GM23338 (cell line): Measurements from ENCODE around the gene WDCP. TPM values are rescaled to one million over a fixed set of nuclear protein-coding genes. Genes with fewer than 3 reads are reported as not detected.

Experiments
- ATAC-seq: fragments of 200-7000 bp; cut with Tn5 transposase; 3 replicates; pipeline ENCODE4 v1.9.1; 2020
- DNase-seq: peaks from one replicate; pipeline ENCODE4 v3.0.0-alpha.2; 2015; ENCODE audit warnings: low spot score
- H2AFZ ChIP-seq: fragments of 200-600 bp; sonication (generic); 2 replicates; pipeline ENCODE4 v1.8.0; 2016; ENCODE audit warnings: antibody characterized with exemption, mild to moderate bottlenecking, moderate library complexity
- H3F3A ChIP-seq: fragments of 200-600 bp; sonication (generic); replicated peaks from 2 replicates; pipeline ENCODE4 v1.8.0; 2017; ENCODE audit warnings: antibody characterized with exemption, mixed run types, low read depth
- H3K27ac ChIP-seq: fragments of 200-600 bp; sonication (generic); 2 replicates; pipeline ENCODE4 v1.6.1; 2016; ENCODE audit warnings: low read depth
- H3K27me3 ChIP-seq: fragments of 200-600 bp; sonication (generic); 2 replicates; pipeline ENCODE4 v1.8.0; 2016; ENCODE audit warnings: mild to moderate bottlenecking, mixed run types, moderate library complexity; ENCODE audit not compliant: insufficient read depth
- H3K36me3 ChIP-seq: fragments of 200-600 bp; sonication (generic); 2 replicates; pipeline ENCODE4 v1.8.0; 2016; ENCODE audit warnings: mild to moderate bottlenecking; ENCODE audit not compliant: insufficient read depth
- H3K4me1 ChIP-seq: fragments of 200-600 bp; sonication (generic); 2 replicates; pipeline ENCODE4 v1.8.0; 2016; ENCODE audit warnings: mild to moderate bottlenecking, moderate library complexity; ENCODE audit not compliant: insufficient read depth
- H3K4me2 ChIP-seq: fragments of 200-600 bp; sonication (generic); 2 replicates; pipeline ENCODE4 v1.7.1; 2017; ENCODE audit warnings: mixed run types
- H3K4me3 ChIP-seq: fragments of 200-600 bp; sonication (generic); 2 replicates; pipeline ENCODE4 v1.6.1; 2016; ENCODE audit warnings: mixed run types
- H3K79me2 ChIP-seq: fragments of 200-600 bp; sonication (generic); replicated peaks from 2 replicates; pipeline ENCODE4 v1.8.0; 2017; ENCODE audit warnings: mild to moderate bottlenecking; ENCODE audit not compliant: insufficient read depth
- H3K9me2 ChIP-seq: fragments of 200-600 bp; sonication (generic); 2 replicates; pipeline ENCODE4 v1.8.0; 2017; ENCODE audit not compliant: insufficient read depth
- H4K20me1 ChIP-seq: fragments of 200-600 bp; sonication (generic); replicated peaks from 2 replicates; pipeline ENCODE4 v1.8.0; 2017; ENCODE audit warnings: mild to moderate bottlenecking; ENCODE audit not compliant: insufficient read depth
- H3K27ac Mint-ChIP-seq: 2 replicates; pipeline ENCODE4 v1.8.0; 2020; ENCODE audit warnings: inconsistent platforms, mild to moderate bottlenecking, moderate library complexity, mixed read lengths
- H3K27me3 Mint-ChIP-seq: 3 replicates; pipeline ENCODE4 v1.8.0; 2022; ENCODE audit warnings: low read depth, mild to moderate bottlenecking, moderate library complexity, mixed read lengths, inconsistent platforms; ENCODE audit not compliant: insufficient read depth, poor library complexity
- H3K36me3 Mint-ChIP-seq: 3 replicates; pipeline ENCODE4 v1.8.0; 2021; ENCODE audit warnings: low read depth, mild to moderate bottlenecking, inconsistent platforms, moderate library complexity, mixed read lengths
- H3K4me1 Mint-ChIP-seq: 3 replicates; pipeline ENCODE4 v1.8.0; 2020; ENCODE audit warnings: mild to moderate bottlenecking, inconsistent platforms, mixed read lengths
- H3K4me3 Mint-ChIP-seq: 3 replicates; pipeline ENCODE4 v1.8.0; 2021; ENCODE audit warnings: moderate library complexity, mild to moderate bottlenecking, inconsistent platforms, mixed read lengths
- H3K9me3 Mint-ChIP-seq: 3 replicates; pipeline ENCODE4 v1.8.0; 2020; ENCODE audit warnings: moderate library complexity, mild to moderate bottlenecking, inconsistent platforms, mixed read lengths
- CREB1 ChIP-seq: fragments of 250-450 bp; sonication (Bioruptor Pico); IDR thresholded peaks from 2 replicates; pipeline ENCODE4 v1.5.0; 2020; ENCODE audit warnings: low read depth, mild to moderate bottlenecking, moderate library complexity
- ETS1 ChIP-seq: IDR thresholded peaks from 2 replicates; pipeline ENCODE4 v1.6.1; 2016; ENCODE audit warnings: antibody characterized with exemption
- EZH2 ChIP-seq: fragments of 200-600 bp; sonication (generic); IDR thresholded peaks from one replicate; pipeline ENCODE4 v1.8.0; 2017; ENCODE audit warnings: antibody characterized with exemption, mild to moderate bottlenecking, low read depth; ENCODE audit not compliant: unreplicated experiment
- EZH2phosphoT487 ChIP-seq: fragments of 200-600 bp; sonication (generic); IDR thresholded peaks from one replicate; pipeline ENCODE4 v1.8.1; 2018; ENCODE audit warnings: antibody characterized with exemption; ENCODE audit not compliant: unreplicated experiment
- JUNB ChIP-seq: IDR thresholded peaks from one replicate; pipeline ENCODE4 v1.6.1; 2016; ENCODE audit warnings: antibody characterized with exemption; ENCODE audit not compliant: unreplicated experiment
- NANOG ChIP-seq: IDR thresholded peaks from 2 replicates; pipeline ENCODE4 v1.6.1; 2016; ENCODE audit warnings: antibody characterized with exemption, borderline replicate concordance
- POLR2AphosphoS5 ChIP-seq: IDR thresholded peaks from 2 replicates; pipeline ENCODE4 v1.6.1; 2016; ENCODE audit warnings: antibody characterized with exemption, low read depth
- STAT1 ChIP-seq: IDR thresholded peaks from one replicate; pipeline ENCODE4 v1.6.1; 2016; ENCODE audit warnings: antibody characterized with exemption; ENCODE audit not compliant: unreplicated experiment
- ZNF114 ChIP-seq: fragments of 250-450 bp; sonication (Bioruptor Pico); IDR thresholded peaks from 2 replicates; pipeline ENCODE4 v1.5.0; 2020; ENCODE audit warnings: mild to moderate bottlenecking, moderate library complexity
- ZNF331 ChIP-seq: fragments of 250-450 bp; sonication (Bioruptor Pico); IDR thresholded peaks from 2 replicates; pipeline ENCODE4 v1.5.0; 2020; ENCODE audit warnings: low read depth, mild to moderate bottlenecking, moderate library complexity
- polyA plus RNA-seq: library from polyadenylated mRNA; unstranded; fragments of >200 nt; fragmentation: Nextera tagmentation; extraction: Ambion mirVana; gene quantifications from 2 replicates; pipeline ENCODE4 v1.2.1, GENCODE V29; 2016
- total RNA-seq: library from RNA; depleted of rRNA; stranded (reverse); fragments of >200 nt; shearing (Covaris generic); gene quantifications from 2 replicates; pipeline ENCODE4 v1.2.3, GENCODE V29; 2014
- TF ChIP-seq, protein P1 (sequence below): IDR thresholded peaks from one replicate; pipeline ENCODE4 v1.6.1; 2018; ENCODE audit warnings: antibody characterized with exemption; ENCODE audit not compliant: unreplicated experiment
- TF ChIP-seq, protein P2 (sequence below), 2 experiments: fragments of 200-600 bp in 1 of 2; sonication (generic) in 1 of 2; conservative IDR thresholded peaks; 2 replicates each; pipeline versions ENCODE4 v1.5.1 to v1.6.1; 2016 to 2017; ENCODE audit warnings: antibody characterized with exemption in 2 of 2, low read depth in 2 of 2, mild to moderate bottlenecking in 2 of 2, moderate library complexity in 1 of 2

The WDCP gene
- total and polyA plus RNA-seq, 2 experiments from 2014 or later, result 10.5 to 28.6 TPM

DNA sequence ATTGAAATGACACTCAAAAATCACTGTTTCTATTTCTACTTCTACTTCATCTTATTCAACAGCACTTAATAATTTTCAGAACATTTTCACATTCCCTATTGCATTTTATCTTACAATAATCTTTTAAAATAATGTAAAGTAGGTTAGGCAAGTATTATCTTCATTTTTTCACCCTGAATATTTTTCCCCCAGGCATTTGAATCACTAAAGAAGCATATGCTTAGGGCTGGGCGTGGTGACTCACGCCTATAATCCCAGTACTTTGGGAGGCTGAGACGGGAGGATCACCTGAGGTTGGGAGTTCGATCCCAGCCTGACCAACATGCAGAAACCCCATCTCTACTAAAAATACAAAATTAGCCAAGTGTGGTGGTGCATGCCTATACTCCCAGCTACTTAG is 6.7 kb downstream of the WDCP start (continued):
- TF ChIP-seq, protein P1, sequence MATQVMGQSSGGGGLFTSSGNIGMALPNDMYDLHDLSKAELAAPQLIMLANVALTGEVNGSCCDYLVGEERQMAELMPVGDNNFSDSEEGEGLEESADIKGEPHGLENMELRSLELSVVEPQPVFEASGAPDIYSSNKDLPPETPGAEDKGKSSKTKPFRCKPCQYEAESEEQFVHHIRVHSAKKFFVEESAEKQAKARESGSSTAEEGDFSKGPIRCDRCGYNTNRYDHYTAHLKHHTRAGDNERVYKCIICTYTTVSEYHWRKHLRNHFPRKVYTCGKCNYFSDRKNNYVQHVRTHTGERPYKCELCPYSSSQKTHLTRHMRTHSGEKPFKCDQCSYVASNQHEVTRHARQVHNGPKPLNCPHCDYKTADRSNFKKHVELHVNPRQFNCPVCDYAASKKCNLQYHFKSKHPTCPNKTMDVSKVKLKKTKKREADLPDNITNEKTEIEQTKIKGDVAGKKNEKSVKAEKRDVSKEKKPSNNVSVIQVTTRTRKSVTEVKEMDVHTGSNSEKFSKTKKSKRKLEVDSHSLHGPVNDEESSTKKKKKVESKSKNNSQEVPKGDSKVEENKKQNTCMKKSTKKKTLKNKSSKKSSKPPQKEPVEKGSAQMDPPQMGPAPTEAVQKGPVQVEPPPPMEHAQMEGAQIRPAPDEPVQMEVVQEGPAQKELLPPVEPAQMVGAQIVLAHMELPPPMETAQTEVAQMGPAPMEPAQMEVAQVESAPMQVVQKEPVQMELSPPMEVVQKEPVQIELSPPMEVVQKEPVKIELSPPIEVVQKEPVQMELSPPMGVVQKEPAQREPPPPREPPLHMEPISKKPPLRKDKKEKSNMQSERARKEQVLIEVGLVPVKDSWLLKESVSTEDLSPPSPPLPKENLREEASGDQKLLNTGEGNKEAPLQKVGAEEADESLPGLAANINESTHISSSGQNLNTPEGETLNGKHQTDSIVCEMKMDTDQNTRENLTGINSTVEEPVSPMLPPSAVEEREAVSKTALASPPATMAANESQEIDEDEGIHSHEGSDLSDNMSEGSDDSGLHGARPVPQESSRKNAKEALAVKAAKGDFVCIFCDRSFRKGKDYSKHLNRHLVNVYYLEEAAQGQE, result no peak

- peaks cover 38% of the 10 kb centered on the region for H3K36me3 Mint-ChIP-seq
- ATAC-seq (no peak), DNase-seq (no peak)
- H3K9me3 Mint-ChIP-seq, result no peaks in the 10 kb centered on the region
- peaks cover 2% of the 10 kb centered on the region for H3K27me3 Mint-ChIP-seq
- Histone ChIP-seq H3K4me3 (no peak overlapping the region), H3K36me3 (peaks cover 29% of the 10 kb centered on the region), H4K20me1 (peaks cover 23% of the 10 kb centered on the region), H3F3A (no peaks in the 10 kb centered on the region), H2AFZ (no peak overlapping the region), H3K27ac (no peak overlapping the region), H3K79me2 (peaks cover 94% of the 10 kb centered on the region), H3K9me2 (no peaks in the 10 kb centered on the region), H3K4me2 (no peak overlapping the region), H3K27me3 (no peaks in the 10 kb centered on the region), H3K4me1 (no peaks in the 10 kb centered on the region)
- no peak overlapping the region for H3K4me3 Mint-ChIP-seq
- no peaks in the 10 kb centered on the region; the same call in 2 of the 3 replicates for H3K4me1 Mint-ChIP-seq
- H3K27ac Mint-ChIP-seq, result no peak overlapping the region
- no peak for TF ChIP-seq JUNB
- no peak for TF ChIP-seq POLR2AphosphoS5
- TF ChIP-seq NANOG, result no peak
- TF ChIP-seq ZNF331 (CRISPR knock-in tag), result no peak
- TF ChIP-seq, protein P2, sequence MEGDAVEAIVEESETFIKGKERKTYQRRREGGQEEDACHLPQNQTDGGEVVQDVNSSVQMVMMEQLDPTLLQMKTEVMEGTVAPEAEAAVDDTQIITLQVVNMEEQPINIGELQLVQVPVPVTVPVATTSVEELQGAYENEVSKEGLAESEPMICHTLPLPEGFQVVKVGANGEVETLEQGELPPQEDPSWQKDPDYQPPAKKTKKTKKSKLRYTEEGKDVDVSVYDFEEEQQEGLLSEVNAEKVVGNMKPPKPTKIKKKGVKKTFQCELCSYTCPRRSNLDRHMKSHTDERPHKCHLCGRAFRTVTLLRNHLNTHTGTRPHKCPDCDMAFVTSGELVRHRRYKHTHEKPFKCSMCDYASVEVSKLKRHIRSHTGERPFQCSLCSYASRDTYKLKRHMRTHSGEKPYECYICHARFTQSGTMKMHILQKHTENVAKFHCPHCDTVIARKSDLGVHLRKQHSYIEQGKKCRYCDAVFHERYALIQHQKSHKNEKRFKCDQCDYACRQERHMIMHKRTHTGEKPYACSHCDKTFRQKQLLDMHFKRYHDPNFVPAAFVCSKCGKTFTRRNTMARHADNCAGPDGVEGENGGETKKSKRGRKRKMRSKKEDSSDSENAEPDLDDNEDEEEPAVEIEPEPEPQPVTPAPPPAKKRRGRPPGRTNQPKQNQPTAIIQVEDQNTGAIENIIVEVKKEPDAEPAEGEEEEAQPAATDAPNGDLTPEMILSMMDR (conservative IDR thresholded peaks at IDR 0.05; ENCODE audit: low read depth in 2 of 2), result no peak
- no peak for TF ChIP-seq STAT1
- TF ChIP-seq ETS1, result no peak
- TF ChIP-seq, protein P1, result no peak
- TF ChIP-seq EZH2phosphoT487, result no peak
- TF ChIP-seq CREB1 (CRISPR knock-in tag), result no peak
- TF ChIP-seq ZNF114, result no peak
- TF ChIP-seq EZH2, result no peak
These were observed 8.2 kb downstream of the WDCP start for GRCh38 chr2:24038786-24039499.
